ENCODE data around the gene CD300E.

Gene CD300E

GRCh38 chr17:74571621-74572270 is 51.8 kb downstream of the CD300E start:
- Histone ChIP-seq H3K9me3 (ENCODE audit: control insufficient read depth, insufficient read depth, low read length) (no peaks in the 10 kb centered on the region), H3K9ac (ENCODE audit: low read depth, low read length) (no peak overlapping the region), H3K4me3 (ENCODE audit: low read depth, low read length) (no peak overlapping the region), H3K27me3 (ENCODE audit: control insufficient read depth, insufficient read depth, low read length) (no peaks in the 10 kb centered on the region), H3K36me3 (ENCODE audit: control insufficient read depth, insufficient read depth, low read length) (no peaks in the 10 kb centered on the region), H3K4me1 (ENCODE audit: control insufficient read depth, insufficient read depth, low read length) (no peaks in the 10 kb centered on the region)

- Histone ChIP-seq H3K27me3 (ENCODE audit: control insufficient read depth, insufficient read depth, low read length) (no peaks in the 10 kb centered on the region), H3K9me3 (ENCODE audit: control insufficient read depth, insufficient read depth, low read length) (no peaks in the 10 kb centered on the region), H3K36me3 (ENCODE audit: control insufficient read depth, insufficient read depth, low read length) (no peaks in the 10 kb centered on the region), H3K9ac (ENCODE audit: low read depth, low read length) (no peak overlapping the region), H3K4me3 (ENCODE audit: low read depth, low read length) (no peak overlapping the region), H3K4me1 (ENCODE audit: control insufficient read depth, insufficient read depth, low read length) (no peaks in the 10 kb centered on the region)
These were observed 54.2 kb downstream of the CD300E start for GRCh38 chr17:74569020-74570003.

- H3K4me1 ChIP-seq (ENCODE audit: control insufficient read depth, insufficient read depth, low read length), result no peaks in the 10 kb centered on the region
- H3K4me3 ChIP-seq (ENCODE audit: low read depth, low read length), result no peak overlapping the region
- no peaks in the 10 kb centered on the region for H3K9me3 ChIP-seq (ENCODE audit: control insufficient read depth, insufficient read depth, low read length)
- H3K36me3 ChIP-seq (ENCODE audit: control insufficient read depth, insufficient read depth, low read length), result no peaks in the 10 kb centered on the region
- H3K9ac ChIP-seq (ENCODE audit: low read depth, low read length), result no peak overlapping the region
- no peaks in the 10 kb centered on the region for H3K27me3 ChIP-seq (ENCODE audit: control insufficient read depth, insufficient read depth, low read length)
These were observed 55.2 kb downstream of the CD300E start for GRCh38 chr17:74568106-74568873.

GRCh38 chr17:74567397-74567796 is 56.1 kb downstream of the CD300E start, which contains the start of gene CD300H:
CD300H (minus strand) TSS chr17:74567509.
- H3K4me3 ChIP-seq (ENCODE audit: low read depth, low read length), result no peak within 1 kb of the TSS
- H3K9me3 ChIP-seq (ENCODE audit: control insufficient read depth, insufficient read depth, low read length), result no peaks in the 10 kb centered on the region
- no peaks in the 10 kb centered on the region for H3K36me3 ChIP-seq (ENCODE audit: control insufficient read depth, insufficient read depth, low read length)
- no peaks in the 10 kb centered on the region for H3K4me1 ChIP-seq (ENCODE audit: control insufficient read depth, insufficient read depth, low read length)
- no peak within 1 kb of the TSS for H3K9ac ChIP-seq (ENCODE audit: low read depth, low read length)
- no peaks in the 10 kb centered on the region for H3K27me3 ChIP-seq (ENCODE audit: control insufficient read depth, insufficient read depth, low read length)

GRCh38 chr17:74566132-74566753 is 57.3 kb downstream of the CD300E start:
- no peaks in the 10 kb centered on the region for H3K27me3 ChIP-seq (ENCODE audit: control insufficient read depth, insufficient read depth, low read length)
- no peak overlapping the region for H3K9ac ChIP-seq (ENCODE audit: low read depth, low read length)
- no peak overlapping the region for H3K4me3 ChIP-seq (ENCODE audit: low read depth, low read length)

GRCh38 chr17:74565126-74565525 is 58.4 kb downstream of the CD300E start:
- Histone ChIP-seq H3K36me3 (ENCODE audit: control insufficient read depth, insufficient read depth, low read length) (no peaks in the 10 kb centered on the region), H3K4me1 (ENCODE audit: control insufficient read depth, insufficient read depth, low read length) (no peaks in the 10 kb centered on the region), H3K9me3 (ENCODE audit: control insufficient read depth, insufficient read depth, low read length) (no peaks in the 10 kb centered on the region), H3K27me3 (ENCODE audit: control insufficient read depth, insufficient read depth, low read length) (peaks cover 3% of the 10 kb centered on the region), H3K9ac (ENCODE audit: low read depth, low read length) (no peak overlapping the region), H3K4me3 (ENCODE audit: low read depth, low read length) (no peak overlapping the region)

More at GRCh38 chr17:74566132-74566753, 57.3 kb downstream of the CD300E start:
- Histone ChIP-seq H3K9me3 (ENCODE audit: control insufficient read depth, insufficient read depth, low read length) (no peaks in the 10 kb centered on the region), H3K36me3 (ENCODE audit: control insufficient read depth, insufficient read depth, low read length) (no peaks in the 10 kb centered on the region), H3K4me1 (ENCODE audit: control insufficient read depth, insufficient read depth, low read length) (no peaks in the 10 kb centered on the region)

- H3K27me3 ChIP-seq (ENCODE audit: control insufficient read depth, insufficient read depth, low read length), result peaks cover 3% of the 10 kb centered on the region
- no peaks in the 10 kb centered on the region for H3K9me3 ChIP-seq (ENCODE audit: control insufficient read depth, insufficient read depth, low read length)
- no peaks in the 10 kb centered on the region for H3K36me3 ChIP-seq (ENCODE audit: control insufficient read depth, insufficient read depth, low read length)
- no peaks in the 10 kb centered on the region for H3K4me1 ChIP-seq (ENCODE audit: control insufficient read depth, insufficient read depth, low read length)
- H3K9ac ChIP-seq (ENCODE audit: low read depth, low read length), result no peak overlapping the region
- H3K4me3 ChIP-seq (ENCODE audit: low read depth, low read length), result no peak overlapping the region
These were observed 60.2 kb downstream of the CD300E start for GRCh38 chr17:74563358-74563757.

- Histone ChIP-seq H3K4me1 (ENCODE audit: control insufficient read depth, insufficient read depth, low read length) (no peaks in the 10 kb centered on the region), H3K36me3 (ENCODE audit: control insufficient read depth, insufficient read depth, low read length) (no peaks in the 10 kb centered on the region), H3K9ac (ENCODE audit: low read depth, low read length) (no peak overlapping the region), H3K4me3 (ENCODE audit: low read depth, low read length) (no peak overlapping the region), H3K27me3 (ENCODE audit: control insufficient read depth, insufficient read depth, low read length) (peaks cover 11% of the 10 kb centered on the region), H3K9me3 (ENCODE audit: control insufficient read depth, insufficient read depth, low read length) (peaks cover 4% of the 10 kb centered on the region)
These were observed 62.0 kb downstream of the CD300E start for GRCh38 chr17:74561586-74561985.

All from iPS-15b (cell line).